HCT116 (cell line): Measurements from ENCODE around the gene RANBP3L. TPM values are rescaled to one million over a fixed set of nuclear protein-coding genes. Genes with fewer than 3 reads are reported as not detected.

ENCODE experiments used
- ATAC-seq: fragments of 200-7000 bp; cut with Tn5 transposase; 2 replicates; pipeline ENCODE4 v1.9.1; 2020; ENCODE audit warnings: mild to moderate bottlenecking, moderate library complexity
- BruUV-seq: library from RNA; stranded (reverse); fragments of 400-500 nt; replicated peaks from 2 replicates; lab custom pipeline; 2021; lab: Mats Ljungman, UMichigan
- CTCF ChIA-PET: fragments of 300-600 bp; sonication (Branson Sonifier 250); formaldehyde crosslinking; loops from one replicate; lab custom pipeline; 2021; ENCODE audit warnings: antibody characterized with exemption; lab: Charles Lee
- POLR2A ChIA-PET: fragments of 300-600, 350-600 bp; sonication (Branson Sonifier 250); formaldehyde crosslinking; loops from one replicate; lab custom pipeline; 2021; ENCODE audit warnings: antibody characterized with exemption; lab: Charles Lee
- RAD21 ChIA-PET, 2 experiments: fragments of 300-600 bp; sonication (Branson Sonifier 250); formaldehyde crosslinking; loops; one replicate each; lab custom pipeline; 2023; ENCODE audit warnings: low total read pairs in 2 of 2; ENCODE audit not compliant: uncharacterized antibody in 2 of 2, unreplicated experiment in 2 of 2, low non-redundant PET in 1 of 2; lab: Charles Lee
- DNase-seq: peaks from one replicate; pipeline ENCODE4 v3.0.0-alpha.2; 2010; ENCODE audit warnings: low read depth, low spot score
- H2AFZ ChIP-seq: fragments of 200-600 bp; shearing (Covaris generic), sonication (generic); 2 replicates; pipeline ENCODE4 v1.6.1; 2017; ENCODE audit warnings: low read depth, mixed run types, mixed read lengths, antibody characterized with exemption, low read length; ENCODE audit not compliant: poor library complexity, severe bottlenecking
- H3K27ac ChIP-seq: 2 replicates; pipeline ENCODE4 v1.5.1; 2012; ENCODE audit warnings: low read depth, low read length
- H3K27me3 ChIP-seq: fragments of 200-600 bp; sonication (generic); 2 replicates; pipeline ENCODE4 v1.6.1; 2016; ENCODE audit warnings: mixed run types, low read length, mixed read lengths; ENCODE audit not compliant: insufficient read depth
- H3K36me3 ChIP-seq, 2 experiments: fragments of 200-500 bp in 1 of 2; fragments of 200-600 bp in 1 of 2; sonication (Bioruptor generic) in 1 of 2; sonication (generic) in 1 of 2; 2 replicates each; pipeline versions ENCODE4 v1.5.1 to v1.6.1; 2014 to 2016; ENCODE audit warnings: low read length in 2 of 2, inconsistent platforms in 1 of 2, mixed read lengths in 1 of 2, mixed run types in 1 of 2; ENCODE audit not compliant: insufficient read depth in 2 of 2, control insufficient read depth in 1 of 2
- H3K4me1 ChIP-seq, 2 experiments: fragments of 200-600 bp in 1 of 2; sonication (generic) in 1 of 2; 2 replicates each; pipeline versions ENCODE4 v1.5.1 to v1.6.1; 2012 to 2017; ENCODE audit warnings: low read length in 2 of 2, inconsistent platforms in 1 of 2, mild to moderate bottlenecking in 1 of 2, mixed read lengths in 1 of 2, mixed run types in 1 of 2, moderate library complexity in 1 of 2; ENCODE audit not compliant: insufficient read depth in 2 of 2, control insufficient read depth in 1 of 2
- H3K4me2 ChIP-seq: fragments of 200-600 bp; sonication (generic); 2 replicates; pipeline ENCODE4 v1.6.1; 2017; ENCODE audit warnings: mixed run types, low read length, mixed read lengths
- H3K4me3 ChIP-seq, 2 experiments: fragments of 200-600 bp in 1 of 2; sonication (generic) in 1 of 2; replicated peaks in 1 of 2; 2 replicates each; pipeline ENCODE4 v1.5.1; 2011 to 2016; ENCODE audit warnings: low read length in 2 of 2, control low read depth in 1 of 2, low read depth in 1 of 2, mild to moderate bottlenecking in 1 of 2, mixed read lengths in 1 of 2, mixed run types in 1 of 2
- H3K79me2 ChIP-seq: fragments of 200-600 bp; sonication (generic); 2 replicates; pipeline ENCODE4 v1.6.1; 2017; ENCODE audit warnings: mild to moderate bottlenecking, mixed run types, low read length, moderate library complexity, mixed read lengths; ENCODE audit not compliant: insufficient read depth
- H3K9ac ChIP-seq: fragments of 200-600 bp; sonication (generic); 2 replicates; pipeline ENCODE4 v1.6.1; 2016; ENCODE audit warnings: low read length, mixed read lengths
- H3K9me2 ChIP-seq: fragments of 200-600 bp; sonication (generic), shearing (Covaris generic); 2 replicates; pipeline ENCODE4 v1.6.1; 2017; ENCODE audit warnings: mixed run types, mild to moderate bottlenecking, moderate library complexity; ENCODE audit not compliant: insufficient read depth
- H3K9me3 ChIP-seq, 2 experiments: fragments of 200-500 bp in 1 of 2; fragments of 200-600 bp in 1 of 2; sonication (Bioruptor generic) in 1 of 2; sonication (generic) in 1 of 2; 2 replicates each; pipeline ENCODE4 v1.6.1; 2014 to 2017; ENCODE audit warnings: low read length in 2 of 2, mixed read lengths in 2 of 2, inconsistent platforms in 1 of 2, low read depth in 1 of 2, mild to moderate bottlenecking in 1 of 2, mixed run types in 1 of 2, moderate library complexity in 1 of 2; ENCODE audit not compliant: control insufficient read depth in 1 of 2, insufficient read depth in 1 of 2
- H4K20me1 ChIP-seq: fragments of 200-600 bp; sonication (generic), shearing (Covaris generic); 2 replicates; pipeline ENCODE4 v1.6.1; 2017; ENCODE audit warnings: mixed run types, mild to moderate bottlenecking, moderate library complexity; ENCODE audit not compliant: insufficient read depth
- CEBPB ChIP-seq: IDR thresholded peaks from 2 replicates; pipeline ENCODE4 v1.6.1; 2012; ENCODE audit warnings: low read depth
- EGR1 ChIP-seq: IDR thresholded peaks from 2 replicates; pipeline ENCODE4 v1.6.1; 2012; ENCODE audit warnings: low read depth
- ELF1 ChIP-seq: IDR thresholded peaks from 2 replicates; pipeline ENCODE4 v1.6.1; 2012; ENCODE audit warnings: low read depth, borderline replicate concordance
- RAD21 ChIP-seq: IDR thresholded peaks from 2 replicates; pipeline ENCODE4 v1.6.1; 2012; ENCODE audit warnings: low read depth, mild to moderate bottlenecking
- SIN3A ChIP-seq: IDR thresholded peaks from 2 replicates; pipeline ENCODE4 v1.6.1; 2012; ENCODE audit warnings: low read depth
- SP1 ChIP-seq: IDR thresholded peaks from 2 replicates; pipeline ENCODE4 v1.6.1; 2012; ENCODE audit warnings: low read depth
- ZFX ChIP-seq: fragments of 450-650 bp; IDR thresholded peaks from 2 replicates; pipeline ENCODE4 v1.6.1; 2017
- intact Hi-C: fragments of 100-400 bp; cut with micrococcal nuclease; formaldehyde crosslinking; loops from 2 replicates; pipeline ENCODE4 v1.10.0; 2022
- total RNA-seq: library from RNA; stranded (reverse); gene quantifications from one replicate; pipeline ENCODE4 v1.2.1, GENCODE V29; 2021; ENCODE audit not compliant: unreplicated experiment
- TF ChIP-seq, protein P1 (sequence below): IDR thresholded peaks from 2 replicates; pipeline ENCODE4 v1.6.1; 2012
- TF ChIP-seq, protein P2 (sequence below), 3 experiments: fragments of 200-600 bp in 1 of 3; sonication (generic) in 1 of 3; IDR thresholded peaks in 2 of 3; conservative IDR thresholded peaks in 1 of 3; 2 replicates each; pipeline ENCODE4 v1.5.1; 2012 to 2017; ENCODE audit warnings: low read depth in 2 of 3, low read length in 2 of 3, antibody characterized with exemption in 1 of 3, borderline replicate concordance in 1 of 3, control low read depth in 1 of 3, mild to moderate bottlenecking in 1 of 3, mixed read lengths in 1 of 3, mixed run types in 1 of 3, moderate library complexity in 1 of 3; ENCODE audit not compliant: insufficient read depth in 1 of 3
- TF ChIP-seq, protein P3 (sequence below): IDR thresholded peaks from 2 replicates; pipeline ENCODE4 v1.6.1; 2011; ENCODE audit warnings: mild to moderate bottlenecking, low read length, moderate library complexity; ENCODE audit not compliant: insufficient replicate concordance; ENCODE audit errors: extremely low read depth

Gene RANBP3L
- total RNA-seq, 1 experiment from 2014 or later, result not detected

DNA sequence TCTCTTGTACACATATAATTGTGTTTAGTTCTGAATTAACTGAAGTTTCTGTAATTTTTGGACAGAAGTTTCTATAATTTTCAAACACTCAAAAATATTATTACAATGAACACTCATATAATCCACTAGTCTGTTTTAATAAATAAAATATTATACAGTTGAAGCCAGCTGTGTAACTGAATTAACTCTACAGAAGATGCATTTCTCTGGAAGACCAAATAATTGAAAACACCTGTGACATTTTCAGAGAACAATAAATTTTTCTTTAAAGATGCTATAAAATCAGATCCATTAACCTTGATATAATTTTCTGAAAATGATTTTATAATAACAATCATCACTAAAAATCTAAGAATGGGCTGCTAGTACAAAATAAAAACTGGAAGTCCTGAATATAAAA lies 74.7 kb downstream of the RANBP3L start:
- CTCF ChIA-PET, result no interaction called here
- TF ChIP-seq ELF1, result no peak
- no peak for TF ChIP-seq SIN3A
- no peak for TF ChIP-seq EGR1
- TF ChIP-seq, protein P1, sequence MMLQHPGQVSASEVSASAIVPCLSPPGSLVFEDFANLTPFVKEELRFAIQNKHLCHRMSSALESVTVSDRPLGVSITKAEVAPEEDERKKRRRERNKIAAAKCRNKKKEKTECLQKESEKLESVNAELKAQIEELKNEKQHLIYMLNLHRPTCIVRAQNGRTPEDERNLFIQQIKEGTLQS, result no peak
- no peak for TF ChIP-seq RAD21
- TF ChIP-seq, protein P2, sequence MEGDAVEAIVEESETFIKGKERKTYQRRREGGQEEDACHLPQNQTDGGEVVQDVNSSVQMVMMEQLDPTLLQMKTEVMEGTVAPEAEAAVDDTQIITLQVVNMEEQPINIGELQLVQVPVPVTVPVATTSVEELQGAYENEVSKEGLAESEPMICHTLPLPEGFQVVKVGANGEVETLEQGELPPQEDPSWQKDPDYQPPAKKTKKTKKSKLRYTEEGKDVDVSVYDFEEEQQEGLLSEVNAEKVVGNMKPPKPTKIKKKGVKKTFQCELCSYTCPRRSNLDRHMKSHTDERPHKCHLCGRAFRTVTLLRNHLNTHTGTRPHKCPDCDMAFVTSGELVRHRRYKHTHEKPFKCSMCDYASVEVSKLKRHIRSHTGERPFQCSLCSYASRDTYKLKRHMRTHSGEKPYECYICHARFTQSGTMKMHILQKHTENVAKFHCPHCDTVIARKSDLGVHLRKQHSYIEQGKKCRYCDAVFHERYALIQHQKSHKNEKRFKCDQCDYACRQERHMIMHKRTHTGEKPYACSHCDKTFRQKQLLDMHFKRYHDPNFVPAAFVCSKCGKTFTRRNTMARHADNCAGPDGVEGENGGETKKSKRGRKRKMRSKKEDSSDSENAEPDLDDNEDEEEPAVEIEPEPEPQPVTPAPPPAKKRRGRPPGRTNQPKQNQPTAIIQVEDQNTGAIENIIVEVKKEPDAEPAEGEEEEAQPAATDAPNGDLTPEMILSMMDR (IDR thresholded peaks at IDR 0.05 in 2 of 3, conservative IDR thresholded peaks at IDR 0.05 in 1 of 3; ENCODE audit: borderline replicate concordance in 1 of 3, insufficient read depth in 1 of 3, low read depth in 2 of 3, low read length in 2 of 3), result no peak
- no peak for TF ChIP-seq SP1
- TF ChIP-seq, all 23 proteins: peak for 0
- no peak overlapping the region for H2AFZ ChIP-seq

DNA sequence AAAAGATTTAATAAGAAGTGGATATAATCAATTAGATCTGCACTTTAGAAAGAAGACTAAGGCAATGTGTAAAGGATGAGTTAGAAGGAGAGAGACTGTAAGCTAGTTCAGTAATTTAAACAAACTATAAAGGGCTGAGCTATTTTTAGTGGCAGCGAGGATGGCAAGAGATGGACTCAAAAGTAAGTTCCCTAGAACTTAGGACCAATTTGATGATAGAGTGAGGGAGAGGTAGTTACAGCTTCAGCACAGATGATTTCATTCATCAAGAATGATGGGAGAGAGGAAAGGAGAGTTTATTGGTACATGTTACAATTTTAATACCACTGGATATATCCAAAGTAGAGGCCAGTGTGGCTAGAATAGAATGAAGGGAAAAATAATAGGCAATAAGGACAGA lies 79.1 kb downstream of the RANBP3L start:
- RAD21 ChIA-PET, result no interaction called here
- H3K9me2 ChIP-seq, result no peaks in the 10 kb centered on the region
- no peak overlapping the region for H2AFZ ChIP-seq
- no peaks in the 10 kb centered on the region for H3K27me3 ChIP-seq
- no peaks in the 10 kb centered on the region for H3K9me3 ChIP-seq
- H3K79me2 ChIP-seq, result no peaks in the 10 kb centered on the region
- no TSS peak for BruUV-seq
- no peaks in the 10 kb centered on the region for H4K20me1 ChIP-seq
- intact Hi-C loops, result no loop called here
- no peak overlapping the region for H3K4me3 ChIP-seq
- H3K36me3 ChIP-seq, result no peaks in the 10 kb centered on the region; a peak in 2 of 4 replicates
- ATAC-seq, result no peak
- TF ChIP-seq, protein P3, sequence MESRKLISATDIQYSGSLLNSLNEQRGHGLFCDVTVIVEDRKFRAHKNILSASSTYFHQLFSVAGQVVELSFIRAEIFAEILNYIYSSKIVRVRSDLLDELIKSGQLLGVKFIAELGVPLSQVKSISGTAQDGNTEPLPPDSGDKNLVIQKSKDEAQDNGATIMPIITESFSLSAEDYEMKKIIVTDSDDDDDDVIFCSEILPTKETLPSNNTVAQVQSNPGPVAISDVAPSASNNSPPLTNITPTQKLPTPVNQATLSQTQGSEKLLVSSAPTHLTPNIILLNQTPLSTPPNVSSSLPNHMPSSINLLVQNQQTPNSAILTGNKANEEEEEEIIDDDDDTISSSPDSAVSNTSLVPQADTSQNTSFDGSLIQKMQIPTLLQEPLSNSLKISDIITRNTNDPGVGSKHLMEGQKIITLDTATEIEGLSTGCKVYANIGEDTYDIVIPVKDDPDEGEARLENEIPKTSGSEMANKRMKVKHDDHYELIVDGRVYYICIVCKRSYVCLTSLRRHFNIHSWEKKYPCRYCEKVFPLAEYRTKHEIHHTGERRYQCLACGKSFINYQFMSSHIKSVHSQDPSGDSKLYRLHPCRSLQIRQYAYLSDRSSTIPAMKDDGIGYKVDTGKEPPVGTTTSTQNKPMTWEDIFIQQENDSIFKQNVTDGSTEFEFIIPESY, result no peak
- TF ChIP-seq CEBPB (no peak), ZFX (no peak)
- no peak overlapping the region for H3K4me2 ChIP-seq
- CTCF ChIA-PET, result no interaction called here
- no peak for DNase-seq
- no peaks in the 10 kb centered on the region for H3K4me1 ChIP-seq
- POLR2A ChIA-PET, result no interaction called here
- H3K9ac ChIP-seq, result no peak overlapping the region
- no peak overlapping the region for H3K27ac ChIP-seq

More for the DNA sequence above, 74.7 kb downstream of the RANBP3L start:
- Histone ChIP-seq H3K4me2 (no peak overlapping the region), H3K27ac (no peak overlapping the region), H3K79me2 (no peaks in the 10 kb centered on the region), H4K20me1 (no peaks in the 10 kb centered on the region), H3K9me3 (no peaks in the 10 kb centered on the region), H3K4me1 (no peaks in the 10 kb centered on the region), H3K36me3 (no peaks in the 10 kb centered on the region), H3K4me3 (no peak overlapping the region), H3K9ac (no peak overlapping the region), H3K27me3 (no peaks in the 10 kb centered on the region), H3K9me2 (no peaks in the 10 kb centered on the region; the same call in 1 of the 2 replicates)
- DNase-seq (no peak), ATAC-seq (no peak)
- ChIA-PET RAD21 (no interaction called here), POLR2A (no interaction called here)
- intact Hi-C loops, result no loop called here
- no TSS peak for BruUV-seq
